H9 (cell line): ENCODE data around the gene KCTD1. TPM values are rescaled to one million over a fixed set of nuclear protein-coding genes. Genes with fewer than 3 reads are reported as not detected.

ENCODE experiments used
- DNase-seq: peaks from one replicate; pipeline ENCODE4 v3.0.0-alpha.2; 2017
- H2AFZ ChIP-seq: one replicate; pipeline ENCODE4 v1.6.1; 2013; ENCODE audit warnings: mild to moderate bottlenecking, low read length, control low read depth, moderate library complexity
- H2AK5ac ChIP-seq: 2 replicates; pipeline ENCODE4 v1.6.1; 2013; ENCODE audit warnings: low read length, control low read depth, mixed read lengths; ENCODE audit not compliant: insufficient read length
- H2BK120ac ChIP-seq: one replicate; pipeline ENCODE4 v1.6.1; 2013; ENCODE audit warnings: low read depth, mild to moderate bottlenecking, low read length, control low read depth, inconsistent platforms; ENCODE audit not compliant: poor library complexity, severe bottlenecking
- H2BK12ac ChIP-seq: 2 replicates; pipeline ENCODE4 v1.6.1; 2013; ENCODE audit warnings: low read length, control low read depth, mixed read lengths, low read depth; ENCODE audit not compliant: insufficient read length
- H2BK15ac ChIP-seq: 2 replicates; pipeline ENCODE4 v1.6.1; 2013; ENCODE audit warnings: low read depth, low read length, control low read depth
- H2BK20ac ChIP-seq: one replicate; pipeline ENCODE4 v1.6.1; 2013; ENCODE audit warnings: low read depth, mild to moderate bottlenecking, low read length, control low read depth, inconsistent platforms; ENCODE audit not compliant: poor library complexity, severe bottlenecking
- H2BK5ac ChIP-seq: 2 replicates; pipeline ENCODE4 v1.6.1; 2013; ENCODE audit warnings: low read length, control low read depth, mixed read lengths; ENCODE audit not compliant: insufficient read length
- H3K14ac ChIP-seq: 2 replicates; pipeline ENCODE4 v1.6.1; 2013; ENCODE audit warnings: low read length, control low read depth; ENCODE audit not compliant: insufficient read depth
- H3K18ac ChIP-seq: 2 replicates; pipeline ENCODE4 v1.6.1; 2013; ENCODE audit warnings: low read depth, mild to moderate bottlenecking, mixed read lengths, low read length, control low read depth; ENCODE audit not compliant: insufficient read length
- H3K23ac ChIP-seq: 2 replicates; pipeline ENCODE4 v1.6.1; 2013; ENCODE audit warnings: low read length, control low read depth, mixed read lengths, low read depth; ENCODE audit not compliant: insufficient read length
- H3K23me2 ChIP-seq: 2 replicates; pipeline ENCODE4 v1.6.1; 2013; ENCODE audit warnings: low read depth, mild to moderate bottlenecking, mixed read lengths, low read length, control low read depth; ENCODE audit not compliant: insufficient read length, poor library complexity, severe bottlenecking
- H3K27ac ChIP-seq: 2 replicates; pipeline ENCODE4 v1.5.1; 2013; ENCODE audit warnings: low read length, control low read depth, mixed read lengths, low read depth; ENCODE audit not compliant: insufficient read length
- H3K27me3 ChIP-seq: 2 replicates; pipeline ENCODE4 v1.6.1; 2013; ENCODE audit warnings: low read length, control low read depth, inconsistent platforms; ENCODE audit not compliant: insufficient read depth
- H3K4ac ChIP-seq: 2 replicates; pipeline ENCODE4 v1.6.1; 2013; ENCODE audit warnings: low read depth, mild to moderate bottlenecking, control low read depth, inconsistent platforms, low read length, moderate library complexity
- H3K4me1 ChIP-seq: 2 replicates; pipeline ENCODE4 v1.6.1; 2013; ENCODE audit warnings: low read length, control low read depth, inconsistent platforms; ENCODE audit not compliant: insufficient read depth
- H3K4me2 ChIP-seq: 2 replicates; pipeline ENCODE4 v1.6.1; 2013; ENCODE audit warnings: low read length, control low read depth, mixed read lengths; ENCODE audit not compliant: insufficient read length, insufficient read depth
- H3K56ac ChIP-seq: 2 replicates; pipeline ENCODE4 v1.6.1; 2013; ENCODE audit warnings: low read depth, mild to moderate bottlenecking, mixed read lengths, low read length, control low read depth; ENCODE audit not compliant: insufficient read length
- H3K79me1 ChIP-seq: 2 replicates; pipeline ENCODE4 v1.6.1; 2013; ENCODE audit warnings: low read depth, mild to moderate bottlenecking, moderate library complexity, low read length, control low read depth, inconsistent platforms; ENCODE audit not compliant: insufficient read depth, poor library complexity, severe bottlenecking
- H3K79me2 ChIP-seq: 2 replicates; pipeline ENCODE4 v1.6.1; 2013; ENCODE audit warnings: low read length, control low read depth, inconsistent platforms; ENCODE audit not compliant: insufficient read depth
- H3K9ac ChIP-seq: 2 replicates; pipeline ENCODE4 v1.6.1; 2013; ENCODE audit warnings: low read length, control low read depth, mixed read lengths; ENCODE audit not compliant: insufficient read length; ENCODE audit errors: extremely low read depth
- H3K9me3 ChIP-seq: one replicate; pipeline ENCODE4 v1.6.1; 2013; ENCODE audit warnings: low read depth, low read length, inconsistent platforms; ENCODE audit not compliant: control insufficient read depth
- H3T11ph ChIP-seq: one replicate; pipeline ENCODE4 v1.6.1; 2013; ENCODE audit warnings: mild to moderate bottlenecking, low read length, control low read depth, inconsistent platforms
- H4K20me1 ChIP-seq: one replicate; pipeline ENCODE4 v1.6.1; 2013; ENCODE audit not compliant: control insufficient read depth, insufficient read length, insufficient read depth
- H4K5ac ChIP-seq: 2 replicates; pipeline ENCODE4 v1.6.1; 2013; ENCODE audit warnings: low read depth, mild to moderate bottlenecking, mixed read lengths, low read length, control low read depth; ENCODE audit not compliant: insufficient read length
- H4K8ac ChIP-seq: replicated peaks from 2 replicates; pipeline ENCODE4 v1.6.1; 2013; ENCODE audit warnings: low read length, control low read depth, mixed read lengths, low read depth; ENCODE audit not compliant: insufficient read length
- H4K91ac ChIP-seq: 2 replicates; pipeline ENCODE4 v1.6.1; 2013; ENCODE audit warnings: low read depth, mild to moderate bottlenecking, moderate library complexity, mixed read lengths, low read length, control low read depth; ENCODE audit not compliant: insufficient read length
- H3K27ac Mint-ChIP-seq, 3 experiments: 2 replicates in 2 of 3; 3 replicates in 1 of 3; pipeline ENCODE4 v1.8.0; 2020 to 2021; ENCODE audit warnings: mixed read lengths in 3 of 3, mild to moderate bottlenecking in 1 of 3, moderate library complexity in 1 of 3
- H3K27me3 Mint-ChIP-seq: 2 replicates; pipeline ENCODE4 v1.8.0; 2021; ENCODE audit warnings: low read depth, mild to moderate bottlenecking, moderate library complexity, mixed read lengths
- H3K36me3 Mint-ChIP-seq, 3 experiments: 2 replicates in 2 of 3; 3 replicates in 1 of 3; pipeline ENCODE4 v1.8.0; 2020 to 2021; ENCODE audit warnings: low read depth in 3 of 3, mixed read lengths in 3 of 3; ENCODE audit not compliant: insufficient read depth in 1 of 3
- H3K4me1 Mint-ChIP-seq, 2 experiments: 2 replicates each; pipeline ENCODE4 v1.8.0; 2020; ENCODE audit warnings: mixed read lengths in 2 of 2
- H3K4me3 Mint-ChIP-seq, 2 experiments: 2 replicates in 1 of 2; 3 replicates in 1 of 2; pipeline ENCODE4 v1.8.0; 2020 to 2021; ENCODE audit warnings: mild to moderate bottlenecking in 2 of 2, mixed read lengths in 2 of 2, moderate library complexity in 1 of 2
- H3K9me3 Mint-ChIP-seq, 2 experiments: 2 replicates in 1 of 2; 3 replicates in 1 of 2; pipeline ENCODE4 v1.8.0; 2020; ENCODE audit warnings: mild to moderate bottlenecking in 2 of 2, mixed read lengths in 2 of 2, moderate library complexity in 1 of 2
- CTCF ChIP-seq: fragments of 200-600 bp; sonication (generic); conservative IDR thresholded peaks from 3 replicates; pipeline ENCODE4 v1.8.0; 2021; ENCODE audit warnings: antibody characterized with exemption, mild to moderate bottlenecking
- WGBS: extraction: QIAGEN DNeasy Blood & Tissue Kit; methylation state at CpG from one replicate; pipeline ENCODE4 v1.1.7; 2013; ENCODE audit warnings: missing lambda C conversion rate, low lambda C conversion rate, mixed read lengths; ENCODE audit not compliant: insufficient read length; ENCODE audit errors: extremely low coverage; 5-methylcytosine and 5-hydroxymethylcytosine counted together
- total RNA-seq: library from RNA; stranded (reverse); gene quantifications from 2 replicates; pipeline ENCODE4 v1.2.1, GENCODE V29; 2021

Gene KCTD1
- total RNA-seq, 1 experiment from 2014 or later = 10.8 TPM

GRCh38 chr18:26471027-26471426 is 77.3 kb downstream of the KCTD1 start:
- no peaks in the 10 kb centered on the region for H3K23me2 ChIP-seq

More at GRCh38 chr18:26471027-26471426, 77.3 kb downstream of the KCTD1 start:
- no peaks in the 10 kb centered on the region for H3K27me3 Mint-ChIP-seq
- H4K20me1 ChIP-seq = no peaks in the 10 kb centered on the region
- H2BK5ac ChIP-seq = no peak overlapping the region
- H3K18ac ChIP-seq = no peak overlapping the region
- no peak overlapping the region for H4K91ac ChIP-seq
- H2BK15ac ChIP-seq = no peak overlapping the region
- H2BK120ac ChIP-seq = no peak overlapping the region
- no peaks in the 10 kb centered on the region for H3K9me3 Mint-ChIP-seq
- no peaks in the 10 kb centered on the region for H3K27me3 ChIP-seq
- no peak overlapping the region for H3K23ac ChIP-seq
- H3K14ac ChIP-seq = no peak overlapping the region
- H3K27ac ChIP-seq = no peak overlapping the region
- no CpG with 5 or more reads among the region's 9 CpGs for WGBS
- no peaks in the 10 kb centered on the region for H3K79me1 ChIP-seq
- no peak overlapping the region for H3K56ac ChIP-seq
- H3K4me2 ChIP-seq = no peak overlapping the region
- no peaks in the 10 kb centered on the region for H3K9me3 ChIP-seq
- no peak for DNase-seq
- H3K79me2 ChIP-seq = no peaks in the 10 kb centered on the region
- peaks cover 15 to 17% of the 10 kb centered on the region in 2 experiments for H3K4me1 Mint-ChIP-seq
- no peak overlapping the region for H3K4me3 Mint-ChIP-seq
- no peak overlapping the region for H2BK12ac ChIP-seq
- no peak overlapping the region for H3K9ac ChIP-seq
- H3K27ac Mint-ChIP-seq = peak overlapping the region in 1 of 3 experiments; percentile 78; a peak in 2 of 7 replicates
- no peaks in the 10 kb centered on the region; the same call in 1 of the 2 replicates for H3K4me1 ChIP-seq
- no peak overlapping the region for H2BK20ac ChIP-seq
- H3K36me3 Mint-ChIP-seq = peaks cover 3 to 14% (median 5%) of the 10 kb centered on the region in 3 experiments; a peak in 6 of 7 replicates
- no peak overlapping the region for H4K5ac ChIP-seq
- H3T11ph ChIP-seq = no peak overlapping the region
- H2AFZ ChIP-seq = no peak overlapping the region
- no peak overlapping the region for H4K8ac ChIP-seq
- H2AK5ac ChIP-seq = no peak overlapping the region
- no peak for TF ChIP-seq CTCF
- no peak overlapping the region for H3K4ac ChIP-seq
